Hepatocyte (in vitro differentiated cells): ENCODE data around the gene ALG2. TPM values are rescaled to one million over a fixed set of nuclear protein-coding genes. Genes with fewer than 3 reads are reported as not detected.

Experiments used
- DNase-seq: peaks from one replicate; pipeline ENCODE4 v3.0.0-alpha.2; 2016; ENCODE audit warnings: low spot score
- H2AFZ ChIP-seq: fragments of 200-600 bp; sonication (generic); 2 replicates; pipeline ENCODE4 v1.6.0; 2016; ENCODE audit warnings: antibody characterized with exemption, mild to moderate bottlenecking
- H3K27ac ChIP-seq: fragments of 200-600 bp; sonication (generic); 2 replicates; pipeline ENCODE4 v1.5.1; 2016; ENCODE audit warnings: mild to moderate bottlenecking
- H3K27me3 ChIP-seq: fragments of 200-600 bp; sonication (generic); 2 replicates; pipeline ENCODE4 v1.6.1; 2016
- H3K36me3 ChIP-seq: fragments of 200-600 bp; sonication (generic); replicated peaks from 2 replicates; pipeline ENCODE4 v1.5.1; 2016; ENCODE audit warnings: low read depth; ENCODE audit not compliant: insufficient read depth
- H3K4me1 ChIP-seq: fragments of 200-600 bp; sonication (generic); 2 replicates; pipeline ENCODE4 v1.5.1; 2016; ENCODE audit warnings: mild to moderate bottlenecking, moderate library complexity; ENCODE audit not compliant: insufficient read depth
- H3K4me2 ChIP-seq: fragments of 200-600 bp; sonication (generic); 2 replicates; pipeline ENCODE4 v1.6.0; 2016
- H3K4me3 ChIP-seq: fragments of 200-600 bp; sonication (generic); 2 replicates; pipeline ENCODE4 v1.5.1; 2016; ENCODE audit warnings: mild to moderate bottlenecking
- H3K79me2 ChIP-seq: fragments of 200-600 bp; sonication (generic); 2 replicates; pipeline ENCODE4 v1.6.0; 2017; ENCODE audit warnings: mild to moderate bottlenecking
- H3K9me2 ChIP-seq: fragments of 200-600 bp; sonication (generic); replicated peaks from 2 replicates; pipeline ENCODE4 v1.6.0; 2017; ENCODE audit warnings: mild to moderate bottlenecking; ENCODE audit not compliant: insufficient read depth
- H3K9me3 ChIP-seq: fragments of 200-600 bp; sonication (generic); 2 replicates; pipeline ENCODE4 v1.5.1; 2016; ENCODE audit warnings: low read depth, mild to moderate bottlenecking
- H4K20me1 ChIP-seq: fragments of 200-600 bp; sonication (generic); 2 replicates; pipeline ENCODE4 v1.6.0; 2016; ENCODE audit warnings: mild to moderate bottlenecking; ENCODE audit not compliant: insufficient read depth, poor library complexity, severe bottlenecking
- CTCF ChIP-seq: fragments of 200-600 bp; sonication (generic); IDR thresholded peaks from 2 replicates; pipeline ENCODE4 v1.5.1; 2016; ENCODE audit warnings: antibody characterized with exemption, mild to moderate bottlenecking; ENCODE audit not compliant: poor library complexity
- EZH2 ChIP-seq: fragments of 200-600 bp; sonication (generic); IDR thresholded peaks from 2 replicates; pipeline ENCODE4 v1.6.1; 2016; ENCODE audit warnings: antibody characterized with exemption, mild to moderate bottlenecking, borderline replicate concordance
- EZH2phosphoT487 ChIP-seq: fragments of 200-600 bp; sonication (generic); IDR thresholded peaks from one replicate; pipeline ENCODE4 v1.6.1; 2018; ENCODE audit warnings: antibody characterized with exemption, mild to moderate bottlenecking, low read depth, moderate library complexity; ENCODE audit not compliant: unreplicated experiment, severe bottlenecking
- WGBS: methylation state at CpG from one replicate; pipeline ENCODE4 v1.1.6; 2016; ENCODE audit warnings: low lambda C conversion rate; ENCODE audit errors: missing lambda C conversion rate; 5-methylcytosine and 5-hydroxymethylcytosine counted together
- polyA plus RNA-seq: library from polyadenylated mRNA; unstranded; fragments of >200 nt; fragmentation: Nextera tagmentation; extraction: Ambion mirVana; gene quantifications from 2 replicates; pipeline ENCODE4 v1.2.1, GENCODE V29; 2016
- total RNA-seq: library from RNA; depleted of rRNA; stranded (reverse); fragments of >200 nt; gene quantifications from 2 replicates; pipeline ENCODE4 v1.2.3, GENCODE V29; 2014

The ALG2 gene
- total and polyA plus RNA-seq, 2 experiments from 2014 or later, result 51.9 to 64.0 TPM

- no peak overlapping the region for H3K4me3 ChIP-seq
- no peak for DNase-seq
- 97% methylated on average over 3 of the region's 3 CpGs for WGBS
- H3K4me1 ChIP-seq, result no peaks in the 10 kb centered on the region
- peaks cover 8% of the 10 kb centered on the region for H3K27me3 ChIP-seq
- no peak overlapping the region for H3K4me2 ChIP-seq
- H3K27ac ChIP-seq, result no peak overlapping the region
- no peaks in the 10 kb centered on the region for H3K79me2 ChIP-seq
- TF ChIP-seq EZH2, result no peak
- TF ChIP-seq CTCF, result no peak
- no peak for TF ChIP-seq EZH2phosphoT487
- H4K20me1 ChIP-seq, result no peaks in the 10 kb centered on the region
- no peaks in the 10 kb centered on the region for H3K36me3 ChIP-seq
- H3K9me3 ChIP-seq, result no peaks in the 10 kb centered on the region
- no peaks in the 10 kb centered on the region for H3K9me2 ChIP-seq
- no peak overlapping the region for H2AFZ ChIP-seq
These were observed 31.0 kb downstream of the ALG2 start for GRCh38 chr9:99190597-99191283.

GRCh38 chr9:99189887-99190596, 31.7 kb downstream of the ALG2 start:
- Histone ChIP-seq H3K9me3 (no peaks in the 10 kb centered on the region), H4K20me1 (no peaks in the 10 kb centered on the region), H3K27me3 (peaks cover 8% of the 10 kb centered on the region), H3K36me3 (no peaks in the 10 kb centered on the region), H3K4me3 (no peak overlapping the region), H3K27ac (no peak overlapping the region), H3K4me2 (no peak overlapping the region), H2AFZ (no peak overlapping the region), H3K4me1 (no peaks in the 10 kb centered on the region), H3K9me2 (no peaks in the 10 kb centered on the region), H3K79me2 (no peaks in the 10 kb centered on the region)
- no peak for TF ChIP-seq CTCF
- DNase-seq, result no peak
- WGBS, result 88% methylated on average over 8 of the region's 8 CpGs

- DNase-seq, result no peak
- no peaks in the 10 kb centered on the region for H3K9me2 ChIP-seq
- no peaks in the 10 kb centered on the region for H3K9me3 ChIP-seq
- 93% methylated on average over 2 of the region's 2 CpGs for WGBS
- H3K27ac ChIP-seq, result no peak overlapping the region
- no peaks in the 10 kb centered on the region for H3K36me3 ChIP-seq
- H4K20me1 ChIP-seq, result no peaks in the 10 kb centered on the region
- TF ChIP-seq CTCF (no peak), EZH2 (no peak), EZH2phosphoT487 (no peak)
- no peaks in the 10 kb centered on the region for H3K79me2 ChIP-seq
- H3K27me3 ChIP-seq, result peaks cover 8% of the 10 kb centered on the region
- H3K4me2 ChIP-seq, result no peak overlapping the region
- no peak overlapping the region for H2AFZ ChIP-seq
- no peak overlapping the region for H3K4me3 ChIP-seq
- no peaks in the 10 kb centered on the region for H3K4me1 ChIP-seq
These were observed 32.6 kb downstream of the ALG2 start for GRCh38 chr9:99189186-99189585.
